Measurements from ENCODE around the gene RMI2.
"Not testable (repeated sequence)": the region's sequence is repeated elsewhere in the genome, so short reads cannot be mapped to it uniquely, and the experiment has no call there.

The RMI2 gene

GRCh38 chr16:11345040-11345862, at the start of gene RMI2:
Gene RMI2, plus strand, starts transcription at chr16:11345459. Its CDS starts 13 bp downstream, at chr16:11345472.
- DNase-seq = peak; percentile 99

- DNase-seq = peak; percentile 15
Measured at GRCh38 chr16:11295672-11296071, 49.6 kb upstream of the RMI2 start.

GRCh38 chr16:11296351-11296705, 48.9 kb upstream of the RMI2 start:
- DNase-seq = no peak

GRCh38 chr16:11296706-11297491, 48.4 kb upstream of the RMI2 start:
- no peak for DNase-seq

- peak; percentile 95 for DNase-seq
Measured at GRCh38 chr16:11297492-11298142, 47.6 kb upstream of the RMI2 start.

GRCh38 chr16:11298143-11298900, 46.9 kb upstream of the RMI2 start:
- DNase-seq = no peak

- not testable (repeated sequence) for DNase-seq
Measured at GRCh38 chr16:11298950-11299547, 46.2 kb upstream of the RMI2 start.

GRCh38 chr16:11299865-11300559, 45.2 kb upstream of the RMI2 start:
- no peak for DNase-seq

- DNase-seq = no peak
Measured at GRCh38 chr16:11300560-11300892, 44.7 kb upstream of the RMI2 start.

GRCh38 chr16:11301645-11302501, 43.4 kb upstream of the RMI2 start:
- no peak for DNase-seq

GRCh38 chr16:11302977-11303376, 42.3 kb upstream of the RMI2 start:
- peak; percentile 83 for DNase-seq

- peak; percentile 55 for DNase-seq
Measured at GRCh38 chr16:11303405-11304138, 41.7 kb upstream of the RMI2 start.

- no peak for DNase-seq
Measured at GRCh38 chr16:11306381-11306780, 38.9 kb upstream of the RMI2 start.

- no peak for DNase-seq
Measured at GRCh38 chr16:11306997-11307638, 38.1 kb upstream of the RMI2 start.

GRCh38 chr16:11307639-11308492, 37.4 kb upstream of the RMI2 start:
- DNase-seq = no peak

GRCh38 chr16:11308493-11309283, 36.6 kb upstream of the RMI2 start:
- no peak for DNase-seq

GRCh38 chr16:11309895-11310633, 35.2 kb upstream of the RMI2 start:
- DNase-seq = peak; percentile 58
